Measurements from ENCODE around the gene ERVMER34-1.

Gene ERVMER34-1, protein sequence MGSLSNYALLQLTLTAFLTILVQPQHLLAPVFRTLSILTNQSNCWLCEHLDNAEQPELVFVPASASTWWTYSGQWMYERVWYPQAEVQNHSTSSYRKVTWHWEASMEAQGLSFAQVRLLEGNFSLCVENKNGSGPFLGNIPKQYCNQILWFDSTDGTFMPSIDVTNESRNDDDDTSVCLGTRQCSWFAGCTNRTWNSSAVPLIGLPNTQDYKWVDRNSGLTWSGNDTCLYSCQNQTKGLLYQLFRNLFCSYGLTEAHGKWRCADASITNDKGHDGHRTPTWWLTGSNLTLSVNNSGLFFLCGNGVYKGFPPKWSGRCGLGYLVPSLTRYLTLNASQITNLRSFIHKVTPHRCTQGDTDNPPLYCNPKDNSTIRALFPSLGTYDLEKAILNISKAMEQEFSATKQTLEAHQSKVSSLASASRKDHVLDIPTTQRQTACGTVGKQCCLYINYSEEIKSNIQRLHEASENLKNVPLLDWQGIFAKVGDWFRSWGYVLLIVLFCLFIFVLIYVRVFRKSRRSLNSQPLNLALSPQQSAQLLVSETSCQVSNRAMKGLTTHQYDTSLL

GRCh38 chr4:52750819-52751486 is at the start of gene ERVMER34-1:
TSS of gene ERVMER34-1 (minus strand) at chr4:52751425. CDS start at chr4:52745520, 5,905 bp downstream.
- no peak for DNase-seq

- DNase-seq, result no peak
Observed at GRCh38 chr4:52799813-52800212, 48.6 kb upstream of the ERVMER34-1 start.

- no peak for DNase-seq
Observed at GRCh38 chr4:52795533-52795932, 44.3 kb upstream of the ERVMER34-1 start.

- no peak for DNase-seq
Observed at GRCh38 chr4:52791936-52792335, 40.7 kb upstream of the ERVMER34-1 start.

DNA sequence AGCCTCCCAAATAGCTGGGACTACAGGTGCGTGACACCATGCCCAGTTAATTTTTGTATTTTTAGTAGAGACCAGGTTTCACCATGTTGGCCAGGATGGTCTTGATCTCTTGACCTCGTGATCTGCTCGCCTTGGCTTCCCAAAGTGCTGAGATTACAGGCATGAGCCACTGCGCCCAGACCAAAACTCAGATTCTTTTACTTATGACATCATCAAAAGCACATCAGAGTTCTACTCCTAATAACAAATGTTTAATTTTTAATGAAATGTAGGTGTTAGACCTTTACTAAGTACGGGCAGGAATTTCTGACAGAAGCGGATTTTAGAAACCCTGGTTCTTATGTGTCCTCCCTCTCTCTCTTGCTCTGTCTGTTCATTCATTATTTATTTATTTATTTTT is 38.5 kb upstream of the ERVMER34-1 start:
- no peak for DNase-seq

DNA sequence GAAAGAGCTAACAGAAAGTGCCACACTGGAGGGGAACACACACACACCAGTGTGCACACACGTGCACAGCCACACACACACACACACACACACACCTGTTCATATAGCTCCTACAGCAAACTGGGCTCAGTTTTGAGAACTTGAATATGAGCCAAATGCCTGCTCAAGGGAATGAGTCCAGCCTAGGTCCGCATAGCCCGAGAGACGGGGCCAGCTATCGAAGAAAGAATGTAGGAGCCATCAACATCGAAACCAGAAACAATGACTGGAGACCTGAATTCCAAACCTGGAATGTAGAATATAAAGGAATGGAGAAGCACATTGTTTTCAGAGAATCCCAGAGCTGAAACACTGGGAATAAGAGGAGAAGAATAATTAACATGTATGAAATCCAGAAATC is 37.6 kb upstream of the ERVMER34-1 start:
- no peak for DNase-seq

DNA sequence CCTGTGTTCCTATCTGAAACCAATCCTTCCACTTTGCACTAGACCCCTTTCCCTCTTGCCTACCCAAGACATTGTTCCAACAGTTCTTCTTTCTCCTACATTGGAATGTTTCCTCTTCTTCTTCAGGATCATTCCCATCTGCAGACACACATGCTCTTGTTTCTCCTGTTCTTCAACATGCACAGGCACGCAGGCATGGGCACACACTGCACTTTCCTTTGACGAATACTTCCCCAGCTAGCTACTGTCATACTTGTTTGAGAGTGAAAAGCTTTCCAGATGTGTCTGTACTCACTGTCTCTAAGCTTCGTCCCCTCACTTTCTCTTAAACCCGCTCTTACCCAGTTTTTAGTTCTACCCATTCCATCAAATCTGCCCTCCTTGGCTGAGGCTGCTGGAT is 31.8 kb upstream of the ERVMER34-1 start:
- no peak for DNase-seq

GRCh38 chr4:52780617-52781354 is 29.6 kb upstream of the ERVMER34-1 start:
- DNase-seq, result no peak

GRCh38 chr4:52780206-52780605 is 29.0 kb upstream of the ERVMER34-1 start:
- no peak for DNase-seq

DNA sequence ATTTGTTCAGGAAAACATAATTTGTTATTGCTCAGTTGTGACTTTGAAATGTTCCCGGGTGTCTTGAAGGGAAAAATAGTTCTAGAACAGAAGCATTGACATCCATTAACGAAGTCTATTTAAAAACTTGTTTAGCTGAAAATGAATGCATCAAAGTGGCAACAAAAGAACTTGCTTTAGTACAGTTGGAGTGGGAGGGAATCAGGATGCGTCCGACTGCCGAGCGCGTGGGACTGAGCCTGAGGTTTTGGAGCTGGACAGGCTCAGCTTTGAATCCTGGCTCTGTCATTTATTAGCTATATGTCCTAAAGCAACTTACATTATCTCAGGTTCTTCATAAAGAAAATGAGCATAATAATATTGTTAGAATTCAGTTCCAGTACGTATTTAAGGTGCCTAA is 9.0 kb upstream of the ERVMER34-1 start:
- no peak for DNase-seq

GRCh38 chr4:52755426-52755825 is 4.2 kb upstream of the ERVMER34-1 start:
- no peak for DNase-seq

DNA sequence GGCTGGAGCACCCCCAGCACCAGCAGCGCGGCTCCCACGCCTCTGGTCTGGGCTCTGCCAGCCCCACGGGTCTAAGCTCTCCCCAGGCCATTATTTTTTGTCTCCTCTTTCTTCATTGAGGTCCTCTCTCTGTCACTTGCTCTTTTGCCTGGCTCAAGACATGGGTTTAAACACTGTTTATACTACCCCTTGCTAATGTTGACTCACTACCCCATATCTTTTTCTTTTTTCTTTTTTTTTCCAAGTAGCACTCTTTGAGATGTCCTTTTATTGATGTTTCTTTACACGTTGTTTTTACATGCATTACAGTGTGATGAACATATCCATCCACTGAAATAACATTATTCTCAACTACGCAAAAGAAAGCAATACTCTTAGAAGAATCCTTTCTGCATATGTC is 1.7 kb upstream of the ERVMER34-1 start:
- no peak for DNase-seq

GRCh38 chr4:52751487-52751911 is 274 bp upstream of the ERVMER34-1 start:
- DNase-seq, result no peak

DNA sequence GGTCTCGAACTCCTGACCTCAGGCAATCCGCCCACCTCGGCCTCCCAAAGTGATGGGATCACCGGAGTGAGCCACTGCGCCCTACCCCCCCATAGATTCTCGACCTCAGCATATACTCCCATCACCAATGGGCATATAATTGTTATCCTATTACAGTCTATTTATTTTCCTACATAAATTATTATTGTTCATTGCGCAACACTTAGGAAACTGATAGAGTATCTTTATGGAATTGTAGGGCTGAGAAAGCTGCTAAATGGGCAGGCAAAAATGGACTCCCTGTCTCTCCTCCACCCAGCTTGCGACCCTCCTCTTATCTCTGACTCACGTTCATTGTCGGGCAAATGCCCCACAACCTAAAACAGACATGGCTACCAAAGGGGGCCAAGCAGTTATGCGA is 1.0 kb downstream of the ERVMER34-1 start:
- DNase-seq, result no peak

DNA sequence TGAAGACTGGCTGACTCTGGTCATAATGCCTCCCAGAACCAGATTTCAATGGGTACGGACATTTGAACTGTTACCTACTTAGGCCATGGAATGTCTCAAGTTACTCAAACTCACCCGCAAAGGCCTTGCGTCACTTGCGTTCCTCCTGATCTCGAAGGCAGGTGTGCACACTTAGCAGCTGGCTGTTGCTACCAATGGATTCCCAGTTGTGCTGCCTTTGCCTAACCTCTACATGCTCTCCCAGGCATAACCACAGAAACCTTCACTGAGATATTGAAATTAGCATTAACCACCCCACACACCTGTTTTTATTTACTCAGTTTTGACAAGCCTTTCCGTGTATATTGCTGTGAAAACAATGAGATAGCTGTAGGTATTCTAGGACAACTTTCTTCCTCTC is 2.8 kb downstream of the ERVMER34-1 start:
- DNase-seq, result no peak

- no peak for DNase-seq
Observed at GRCh38 chr4:52744588-52744987, 6.6 kb downstream of the ERVMER34-1 start.

DNA sequence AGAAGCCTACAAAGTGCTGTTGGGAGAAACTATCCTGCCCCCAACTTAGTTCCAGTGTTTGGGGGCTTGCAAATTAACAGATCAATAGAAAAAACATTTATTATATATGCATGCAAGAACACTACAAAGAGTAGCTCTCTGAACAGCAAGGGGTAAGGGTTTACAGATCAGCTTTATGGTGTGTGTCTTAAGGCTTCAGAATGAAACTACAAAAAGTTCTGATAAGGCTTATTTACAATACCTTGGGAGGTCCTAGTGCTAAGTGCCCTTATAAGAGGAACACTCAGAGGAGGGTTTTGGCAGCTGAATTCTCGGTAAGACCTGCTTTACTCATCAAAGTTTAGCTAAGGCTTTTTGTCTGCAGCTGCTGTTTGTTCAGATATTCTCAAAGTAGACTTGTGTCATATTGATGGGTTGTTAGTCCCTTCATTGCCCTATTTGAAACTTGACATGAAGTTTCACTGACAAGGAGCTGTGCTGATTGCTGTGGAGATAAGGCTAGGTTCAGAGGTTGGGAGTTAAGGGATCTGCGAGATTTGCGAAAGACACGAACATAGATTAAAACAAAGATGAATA is 7.7 kb downstream of the ERVMER34-1 start:
- DNase-seq, result no peak

- DNase-seq, result no peak
Observed at GRCh38 chr4:52729586-52729985, 21.6 kb downstream of the ERVMER34-1 start.

GRCh38 chr4:52728691-52729240 is 22.5 kb downstream of the ERVMER34-1 start:
- DNase-seq, result no peak

DNA sequence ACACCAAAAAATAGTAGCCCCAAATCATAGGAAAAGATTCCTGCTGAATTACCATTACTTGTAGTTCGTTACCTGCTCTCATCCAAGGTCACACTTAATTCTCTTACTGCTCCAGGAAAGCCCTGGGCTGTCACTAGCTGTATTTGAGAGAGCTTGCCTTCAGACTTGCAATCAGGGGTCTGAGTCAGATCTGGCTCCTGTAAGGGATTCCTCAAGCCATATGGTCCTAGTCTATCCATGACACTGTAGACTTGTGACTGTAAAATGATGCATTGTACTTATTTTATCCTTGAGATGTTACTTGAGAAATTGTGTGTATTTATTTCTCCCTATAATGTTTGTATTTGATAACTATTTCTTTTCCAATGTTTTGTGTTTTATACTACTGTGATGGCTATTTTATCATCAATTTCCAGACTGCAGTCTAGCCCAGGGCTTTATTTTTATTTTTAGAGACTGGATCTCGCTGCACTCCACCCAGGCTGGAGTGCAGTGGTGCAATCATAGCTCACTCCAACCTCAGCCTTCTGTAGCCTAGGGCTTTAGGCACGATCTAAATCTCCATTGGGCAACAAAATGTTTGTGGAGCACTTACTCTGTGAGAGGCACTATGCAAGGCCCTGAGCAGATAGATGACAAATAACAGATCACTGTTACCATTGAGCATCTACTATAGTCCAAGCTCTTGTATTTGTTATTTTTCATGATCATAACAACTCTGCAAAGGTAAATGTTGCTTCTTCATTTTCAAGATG is 24.2 kb downstream of the ERVMER34-1 start:
- DNase-seq, result no peak

GRCh38 chr4:52721968-52722815 is 29.0 kb downstream of the ERVMER34-1 start:
- DNase-seq, result peak; percentile 80 to 91 (median 84)
